Fibroblast of skin of scalp (primary cell): Measurements from ENCODE around the gene PSTPIP1.

Source experiments
- DNase-seq: peaks from one replicate; pipeline ENCODE4 v3.0.0-alpha.2; 2013

PSTPIP1 gene

DNA sequence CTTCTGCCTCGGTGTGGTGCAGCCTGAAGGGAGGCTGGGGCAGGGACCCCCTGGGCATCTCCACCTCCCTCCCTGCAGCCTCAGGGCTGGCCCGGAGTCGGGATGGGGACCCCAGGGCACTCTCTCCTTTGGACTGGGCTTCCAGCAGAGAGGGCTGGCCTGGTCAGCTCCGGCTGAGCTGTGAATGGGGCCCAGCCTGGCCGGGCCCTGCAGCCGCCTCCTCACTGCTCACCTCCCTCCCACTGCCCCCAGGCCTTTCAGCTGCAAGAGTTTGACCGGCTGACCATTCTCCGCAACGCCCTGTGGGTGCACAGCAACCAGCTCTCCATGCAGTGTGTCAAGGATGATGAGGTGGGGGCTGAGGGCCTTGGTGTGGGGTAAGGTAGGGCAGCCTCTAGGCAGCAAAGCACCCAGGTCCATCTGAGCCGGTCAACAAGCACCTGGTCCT, 36.0 kb downstream of the PSTPIP1 start:
- DNase-seq, result no peak

DNA sequence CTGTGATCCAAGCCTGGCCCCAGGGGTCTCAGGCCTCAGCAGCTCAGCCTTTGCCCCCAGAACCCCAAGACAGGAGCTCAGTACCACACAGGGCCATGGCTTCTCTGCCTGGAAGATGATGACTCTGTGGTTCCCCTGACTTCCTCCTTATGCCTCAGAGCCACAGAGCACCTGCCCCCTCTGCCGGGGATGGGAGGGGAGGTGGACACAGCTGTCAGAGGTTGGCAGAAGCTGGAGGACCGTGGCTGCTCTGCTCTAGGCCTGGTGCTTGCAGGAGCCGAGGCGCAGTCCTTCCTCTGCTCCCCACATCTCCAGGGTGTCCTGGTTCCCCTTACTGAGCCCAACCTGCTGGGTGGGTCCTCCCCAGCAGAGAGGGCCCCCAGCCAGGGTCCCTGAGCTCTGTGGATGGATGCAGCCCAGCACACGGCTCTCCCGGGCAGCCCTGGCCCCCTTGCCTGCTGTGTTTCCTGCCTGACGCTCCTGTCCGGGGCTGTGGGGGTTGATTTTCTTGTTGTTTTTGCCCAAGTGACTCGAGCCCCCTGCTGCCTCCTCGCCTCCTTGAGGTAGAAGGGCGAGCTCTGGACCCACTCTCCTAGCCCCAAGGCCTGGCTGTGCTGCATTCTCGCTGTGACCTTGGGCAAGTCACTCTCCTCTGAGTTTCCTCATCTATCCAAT, 36.6 kb downstream of the PSTPIP1 start:
- DNase-seq, result no peak

DNA sequence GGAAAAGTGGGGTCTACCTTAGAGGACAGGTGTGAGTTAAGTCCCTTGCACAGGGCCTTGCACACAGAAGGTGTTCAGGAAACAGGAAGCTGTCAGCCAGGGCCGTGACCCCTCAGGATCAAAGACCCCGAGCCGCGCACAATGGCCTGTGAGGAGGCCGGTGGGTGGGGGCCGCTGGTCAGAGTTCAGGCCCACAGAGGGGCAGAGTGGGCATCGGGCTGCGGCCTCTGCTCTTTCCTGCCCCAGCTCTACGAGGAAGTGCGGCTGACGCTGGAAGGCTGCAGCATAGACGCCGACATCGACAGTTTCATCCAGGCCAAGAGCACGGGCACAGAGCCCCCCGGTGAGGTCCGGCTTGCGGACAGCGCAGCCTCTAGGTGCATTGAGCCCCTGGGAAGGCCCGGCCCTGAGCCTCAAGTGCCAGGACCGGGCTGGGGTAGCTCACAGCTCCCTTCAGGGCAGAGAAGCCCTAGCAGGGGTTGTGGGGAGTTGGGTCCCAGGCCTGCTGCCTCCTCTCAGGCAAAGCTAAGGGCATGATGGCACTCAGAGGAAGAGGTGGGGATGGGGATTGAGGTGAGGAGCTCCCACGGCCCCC, 37.2 kb downstream of the PSTPIP1 start:
- DNase-seq, result no peak

DNA sequence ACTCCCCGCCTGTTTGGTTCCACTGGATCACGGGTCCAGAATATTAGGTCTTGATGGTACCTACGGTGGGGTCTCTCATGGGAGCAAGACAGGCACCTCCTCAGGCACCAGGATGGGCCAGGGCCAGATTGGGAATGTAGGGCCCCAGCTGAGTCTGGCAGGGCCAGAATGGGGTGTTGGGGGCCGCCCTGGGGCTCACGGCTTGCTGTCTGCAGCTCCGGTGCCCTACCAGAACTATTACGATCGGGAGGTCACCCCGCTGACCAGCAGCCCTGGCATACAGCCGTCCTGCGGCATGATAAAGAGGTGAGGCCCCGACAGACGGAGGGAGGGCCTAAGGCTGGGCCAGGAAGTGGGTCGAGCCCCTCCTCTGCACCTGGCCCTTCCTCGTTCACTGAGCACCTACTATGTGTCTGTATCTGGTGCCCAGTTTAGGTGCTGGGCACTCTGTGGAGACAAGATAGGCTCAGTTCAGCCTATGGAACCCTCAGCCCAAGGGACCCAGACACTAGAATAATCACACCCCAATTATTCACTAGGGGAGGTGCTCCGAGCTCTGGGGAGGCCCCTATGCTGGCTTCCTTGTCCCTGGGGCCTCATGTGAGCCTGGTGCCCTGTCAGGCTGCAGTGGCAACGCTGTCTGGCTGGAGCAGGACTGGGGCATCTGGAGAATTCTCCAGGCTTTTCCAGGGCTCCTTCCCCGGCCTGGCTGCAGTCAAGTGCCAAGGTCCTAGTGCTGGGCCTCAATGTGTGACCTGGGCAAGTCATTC, 37.9 kb downstream of the PSTPIP1 start:
- no peak for DNase-seq

DNA sequence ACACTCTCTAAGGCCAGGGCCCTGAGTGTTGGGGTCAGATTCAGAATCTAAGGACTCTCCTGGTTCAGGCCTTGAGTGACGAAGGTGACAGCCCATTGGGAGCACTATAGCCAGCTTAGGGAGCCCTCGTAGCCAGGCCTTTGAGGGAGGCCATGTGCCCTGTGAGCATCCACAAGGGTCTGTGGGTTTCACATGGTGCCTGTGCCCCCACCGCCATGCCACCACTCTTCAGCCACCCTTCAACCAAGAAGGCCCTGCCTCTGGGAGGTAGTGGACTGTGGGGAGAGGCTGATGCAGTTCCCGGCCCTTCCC, 38.4 kb downstream of the PSTPIP1 start:
- no peak for DNase-seq

DNA sequence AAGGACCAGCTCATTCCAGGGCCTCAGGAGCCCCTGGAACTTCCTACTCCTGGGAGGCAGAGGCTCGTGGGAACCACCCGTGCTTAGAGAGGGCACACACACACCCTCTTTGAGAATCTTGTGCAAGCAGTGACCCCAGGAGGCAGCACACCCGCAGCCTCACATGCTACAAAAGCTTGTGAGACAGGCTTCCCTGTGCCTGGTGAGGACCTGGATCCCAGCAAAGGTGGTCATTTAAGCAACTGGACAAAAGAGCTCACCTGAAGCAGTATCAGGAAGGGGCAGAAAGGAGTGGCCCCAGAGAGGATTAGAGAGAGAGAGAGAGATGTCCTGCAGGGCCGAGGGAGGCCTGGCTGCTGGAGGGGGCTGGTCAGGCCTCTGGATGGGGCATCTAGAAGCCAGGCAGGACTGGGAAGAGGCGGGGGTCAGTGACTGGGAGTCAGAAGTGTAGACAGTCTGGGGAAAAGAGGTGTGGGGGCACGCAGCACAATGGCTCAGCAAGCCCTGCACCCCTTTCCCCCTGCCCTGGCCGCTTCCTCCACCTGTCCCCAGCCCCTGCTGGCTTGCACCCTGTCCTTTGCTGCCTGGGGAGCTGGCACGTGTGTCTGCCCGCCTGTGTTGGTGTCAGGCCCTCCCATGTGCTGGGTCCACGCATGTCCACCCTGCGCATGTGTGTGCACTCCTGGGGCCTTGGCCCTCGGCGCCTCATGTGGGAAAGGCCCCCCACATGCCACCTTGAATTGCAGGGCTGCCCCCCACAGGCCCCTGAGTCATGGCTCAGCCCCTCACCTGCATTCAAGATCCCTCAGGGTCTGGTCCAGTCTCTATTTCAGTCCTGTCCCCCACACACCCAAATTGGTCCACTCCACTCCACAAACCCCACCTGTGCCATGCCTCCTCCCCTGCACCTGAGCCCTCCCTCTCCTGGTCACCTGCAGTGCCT, 39.1 kb downstream of the PSTPIP1 start:
- no peak for DNase-seq

DNA sequence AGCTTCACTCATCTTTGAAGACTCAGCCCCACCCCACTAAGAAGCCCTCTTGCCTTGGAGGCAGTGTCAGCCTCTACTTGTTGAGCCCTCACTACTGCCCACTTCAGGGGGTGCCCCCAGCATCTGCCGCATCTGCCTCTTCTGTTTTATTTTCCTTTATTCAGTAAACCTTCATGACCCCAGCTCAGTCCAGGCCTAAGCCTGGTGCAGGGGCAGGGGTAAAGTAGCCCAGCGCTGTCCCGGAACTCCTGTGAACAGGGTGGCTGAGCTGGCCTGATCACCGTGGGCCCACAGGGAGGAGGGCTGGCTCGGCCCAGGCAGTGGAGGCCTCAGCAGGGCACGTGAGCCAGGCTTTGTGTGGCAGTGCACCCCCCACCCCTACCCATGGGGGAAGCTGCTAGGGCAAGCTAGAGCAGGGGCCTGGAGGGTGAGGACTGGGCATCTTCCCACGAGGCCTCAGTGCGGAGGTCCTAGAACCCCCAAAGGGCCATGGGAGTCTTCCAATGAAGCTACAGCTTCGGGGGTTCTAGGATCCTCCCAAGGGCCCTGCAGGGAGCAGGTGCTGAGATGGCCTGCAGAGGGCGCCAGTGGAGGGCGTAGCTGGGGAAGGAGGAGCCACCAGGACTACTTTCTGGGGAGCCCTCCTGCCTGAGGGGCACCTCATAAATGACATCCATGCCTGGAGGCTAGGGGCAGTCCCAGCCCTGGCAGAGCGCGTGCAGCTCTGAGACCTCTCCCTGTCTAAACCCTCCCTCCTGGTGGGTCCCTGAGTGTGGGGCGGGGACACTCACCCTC, 40.0 kb downstream of the PSTPIP1 start:
- DNase-seq, result peak; percentile 29

DNA sequence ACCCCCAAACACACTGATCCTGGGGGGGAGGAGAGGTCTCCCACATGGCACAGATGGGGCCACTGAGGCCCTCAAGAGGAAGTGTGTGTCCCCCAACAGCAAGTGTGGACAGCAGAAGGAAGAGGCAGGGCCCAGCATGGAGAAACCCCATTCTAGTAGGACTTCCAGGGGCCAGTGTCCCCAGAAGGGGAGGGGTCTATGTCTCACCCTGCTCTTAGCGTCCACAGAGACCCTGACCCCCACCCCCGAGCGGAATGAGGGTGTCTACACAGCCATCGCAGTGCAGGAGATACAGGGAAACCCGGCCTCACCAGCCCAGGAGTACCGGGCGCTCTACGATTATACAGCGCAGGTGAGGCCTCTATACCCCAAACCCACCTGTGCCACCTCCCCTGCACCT, 40.7 kb downstream of the PSTPIP1 start:
- DNase-seq, result no peak

DNA sequence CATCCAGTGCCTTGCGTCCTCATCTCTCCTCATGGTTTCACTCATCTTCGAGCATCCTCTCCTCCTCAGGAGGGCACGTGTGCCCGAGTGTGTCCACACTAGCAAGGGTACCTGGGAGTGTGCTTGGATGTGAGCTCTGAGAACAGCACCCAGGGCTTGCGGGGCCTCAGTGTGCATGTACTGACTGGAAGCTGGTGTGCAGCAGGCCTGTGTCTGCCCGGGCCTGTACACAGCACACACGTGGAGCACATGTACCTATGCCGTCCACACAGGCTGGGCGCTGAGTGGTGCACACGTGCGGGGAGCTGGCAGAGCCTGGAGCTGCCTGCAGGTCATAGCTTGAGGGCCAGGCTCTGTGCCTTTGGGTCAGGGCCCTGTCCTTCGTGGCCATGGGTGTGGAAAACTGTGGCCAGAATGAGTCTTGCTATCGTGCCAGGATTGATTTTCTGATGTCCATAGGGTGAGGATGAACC, 41.1 kb downstream of the PSTPIP1 start:
- no peak for DNase-seq

DNA sequence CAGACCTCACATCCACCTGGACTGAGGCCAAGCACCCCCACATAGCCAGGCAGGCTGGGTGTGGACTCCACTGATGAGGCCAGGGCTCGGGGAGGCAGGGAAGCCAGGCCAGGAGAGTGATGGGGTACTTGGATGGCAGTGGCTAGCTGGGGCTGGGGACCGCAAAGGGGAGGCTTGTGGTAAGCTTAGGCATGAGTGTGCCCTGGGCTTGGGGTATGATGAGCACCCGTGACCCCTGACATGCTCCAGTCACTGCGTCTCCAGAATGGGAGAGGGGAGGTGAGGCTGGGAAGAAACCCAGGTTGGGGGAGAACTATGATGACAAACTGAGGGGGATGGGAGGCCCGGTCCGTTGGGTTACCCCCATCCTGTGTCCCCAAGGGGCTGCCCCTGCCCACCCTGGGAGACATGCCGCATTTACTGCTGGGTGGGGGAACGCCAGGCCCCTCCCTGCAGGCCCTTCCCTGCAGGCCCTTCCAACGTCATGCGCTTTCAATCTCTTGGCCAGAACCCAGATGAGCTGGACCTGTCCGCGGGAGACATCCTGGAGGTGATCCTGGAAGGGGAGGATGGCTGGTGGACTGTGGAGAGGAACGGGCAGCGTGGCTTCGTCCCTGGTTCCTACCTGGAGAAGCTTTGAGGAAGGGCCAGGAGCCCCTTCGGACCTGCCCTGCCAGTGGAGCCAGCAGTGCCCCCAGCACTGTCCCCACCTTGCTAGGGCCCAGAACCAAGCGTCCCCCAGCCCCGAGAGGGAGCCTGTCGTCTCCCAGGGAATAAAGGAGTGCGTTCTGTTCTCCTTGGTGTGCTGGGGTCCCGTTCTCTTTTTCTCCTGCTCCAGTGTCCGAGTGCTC, 41.8 kb downstream of the PSTPIP1 start:
- DNase-seq, result no peak

DNA sequence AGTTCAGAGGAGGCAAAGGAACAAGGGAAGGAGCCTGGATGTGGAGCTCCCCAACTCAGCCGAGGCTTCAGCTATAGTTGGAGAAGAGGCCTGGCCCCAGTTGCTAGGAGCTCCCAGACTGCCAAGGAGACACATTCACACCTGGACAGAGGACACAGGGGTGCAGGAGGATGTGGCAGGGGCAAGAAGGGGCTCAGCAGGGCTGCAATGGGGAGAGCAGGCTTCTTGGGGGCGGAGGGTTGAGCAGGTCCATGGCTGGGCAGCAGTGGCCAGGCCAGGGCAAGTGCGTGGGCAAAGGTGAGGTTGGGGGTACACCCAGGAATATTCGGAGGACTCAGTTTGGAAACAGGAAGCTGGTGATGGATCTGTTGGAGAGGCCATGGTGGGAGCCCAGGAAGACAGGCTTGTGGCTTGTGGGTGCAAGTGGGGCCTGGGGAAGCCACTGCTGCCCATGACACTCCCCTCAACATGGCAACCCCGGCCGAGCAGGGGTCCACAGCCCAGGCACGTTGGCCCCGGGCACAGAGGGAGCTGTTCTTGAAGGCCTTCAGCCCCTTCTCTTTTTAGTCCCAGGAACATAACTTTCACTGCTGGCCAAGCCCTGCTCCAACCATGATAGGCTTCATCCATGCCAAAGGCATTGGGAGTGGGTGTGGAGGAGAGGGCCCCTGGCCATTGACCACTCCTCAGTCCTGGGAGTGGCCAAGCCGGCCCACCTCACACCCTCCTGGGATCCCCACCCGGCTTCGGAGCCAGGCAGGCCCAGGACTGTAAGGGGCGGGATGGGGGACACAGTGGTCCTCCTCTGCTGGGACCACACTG, 42.7 kb downstream of the PSTPIP1 start:
- DNase-seq, result no peak

DNA sequence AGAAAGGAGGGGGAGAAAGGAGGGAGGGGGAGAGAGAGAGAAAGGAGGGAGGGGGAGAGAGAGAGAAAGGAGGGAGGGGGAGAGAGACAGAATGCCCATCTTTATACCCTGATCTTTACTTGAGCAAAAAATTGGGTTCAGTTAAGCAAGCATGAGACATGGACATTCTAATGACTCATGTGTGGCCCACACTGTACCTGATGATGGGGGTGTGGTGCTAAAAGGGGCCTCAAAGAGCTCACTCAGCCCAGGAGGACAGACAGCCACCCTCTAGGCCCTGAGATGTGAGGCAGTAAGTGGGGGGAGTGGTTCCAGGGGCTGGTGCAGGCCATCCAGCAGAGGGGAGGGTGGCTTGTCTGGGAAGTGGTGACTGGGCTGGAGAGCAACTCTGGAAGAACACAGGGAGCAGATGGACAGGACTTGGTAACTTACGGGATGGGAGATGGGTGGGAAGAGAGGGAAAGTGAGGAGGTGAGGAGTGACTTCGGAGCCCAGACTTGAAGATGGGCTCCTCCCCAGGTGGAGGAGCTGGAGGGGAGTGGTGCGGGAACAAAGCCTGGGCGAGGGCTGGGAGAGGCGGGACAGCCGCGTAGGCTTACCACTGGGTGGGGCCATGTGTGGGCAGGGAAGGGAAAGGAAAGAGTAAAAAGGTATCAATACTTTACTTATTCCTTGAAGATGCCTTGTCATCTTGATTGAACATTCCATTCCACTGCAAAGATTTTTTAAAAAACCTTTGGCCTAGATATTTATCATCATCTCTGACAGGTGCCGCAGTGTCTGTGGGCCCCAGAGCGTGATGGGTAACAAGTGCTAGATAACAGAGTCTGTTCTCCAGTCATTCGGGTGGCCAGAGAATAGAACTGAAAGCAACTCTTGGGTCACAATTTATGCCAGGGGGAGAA, 43.6 kb downstream of the PSTPIP1 start:
- DNase-seq, result no peak

DNA sequence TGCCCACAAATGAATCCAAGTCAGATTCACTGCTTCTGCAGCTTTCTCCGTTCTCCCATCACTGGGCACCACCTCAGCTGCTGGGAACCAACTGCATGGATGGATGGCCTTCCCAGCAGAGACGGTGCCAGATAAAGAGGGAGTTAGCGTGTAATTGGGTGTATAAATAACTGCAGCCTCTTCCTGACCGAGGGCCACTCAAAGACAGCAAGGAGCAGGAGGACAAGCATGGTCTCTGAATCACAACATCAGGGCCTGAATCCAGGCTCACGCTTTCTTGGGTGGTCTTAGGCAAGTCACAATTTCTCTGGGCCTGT, 44.2 kb downstream of the PSTPIP1 start:
- no peak for DNase-seq

DNA sequence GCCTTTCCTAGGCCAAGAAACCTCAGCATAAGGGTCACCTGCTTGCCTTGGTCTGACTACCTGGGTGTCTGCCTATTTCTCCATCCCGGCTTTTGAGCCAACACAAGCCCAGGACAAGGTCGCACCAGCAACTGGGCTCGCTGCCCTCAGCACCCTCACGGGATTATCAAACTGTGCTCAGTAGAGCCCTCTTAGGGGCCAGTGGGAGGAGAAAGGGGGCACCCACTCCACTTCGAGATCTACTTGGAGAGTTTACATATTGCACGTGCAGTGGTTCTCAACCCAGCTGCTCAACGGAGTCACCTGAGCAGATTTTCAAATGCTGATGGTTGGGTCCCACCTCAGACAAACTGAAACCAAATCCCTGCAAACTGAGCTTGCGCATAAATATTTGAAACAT, 44.9 kb downstream of the PSTPIP1 start:
- no peak for DNase-seq

DNA sequence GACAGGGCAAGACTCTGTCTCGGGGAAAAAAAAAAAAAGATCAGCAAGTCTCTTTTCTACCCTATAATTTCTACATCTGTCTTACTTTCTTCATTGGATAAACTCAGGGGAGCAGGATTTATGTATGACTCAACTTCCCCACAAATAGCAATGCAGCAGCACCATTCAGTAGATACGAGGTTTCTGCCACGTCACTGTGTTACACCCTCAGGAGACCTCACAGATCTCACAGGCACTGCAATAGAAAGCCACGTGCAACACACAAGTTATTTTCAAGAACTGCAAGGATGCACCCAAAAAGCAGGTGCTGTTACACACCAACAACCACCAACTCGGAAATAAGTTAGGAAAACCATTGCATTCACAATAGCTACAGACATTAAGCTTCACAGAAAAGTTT, 45.7 kb downstream of the PSTPIP1 start:
- peak; percentile 36 for DNase-seq

DNA sequence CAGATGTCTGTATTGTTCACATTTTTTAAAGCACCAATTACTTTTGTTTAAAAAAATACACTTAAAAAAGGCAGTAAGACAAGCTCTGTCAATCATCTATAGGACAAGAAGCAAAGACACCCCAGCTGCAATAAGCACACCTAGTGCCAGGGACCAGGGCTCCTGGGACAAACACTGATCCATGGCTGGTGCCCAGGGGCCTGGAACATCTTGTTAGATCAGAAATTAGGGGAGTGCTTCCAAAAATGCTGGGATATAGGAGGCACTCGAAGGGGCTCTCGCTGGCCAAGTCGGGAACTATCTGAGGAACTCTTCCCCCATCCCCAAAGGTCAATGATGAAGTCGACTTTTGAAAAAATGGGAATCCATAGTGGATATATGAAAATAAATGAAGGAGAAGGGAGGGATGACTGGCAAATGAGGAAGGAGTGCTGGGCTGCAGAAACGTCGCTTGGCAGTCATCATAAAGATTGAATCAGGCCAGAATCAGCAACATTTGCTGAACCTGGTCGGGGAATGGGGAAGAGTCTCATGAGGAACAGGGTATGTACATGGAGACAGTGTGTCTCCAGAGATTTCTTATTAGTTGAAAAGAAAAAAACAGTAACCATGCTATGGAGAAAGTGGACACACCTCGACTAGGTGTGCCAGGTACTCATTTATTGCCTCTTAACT, 47.5 kb downstream of the PSTPIP1 start:
- no peak for DNase-seq

DNA sequence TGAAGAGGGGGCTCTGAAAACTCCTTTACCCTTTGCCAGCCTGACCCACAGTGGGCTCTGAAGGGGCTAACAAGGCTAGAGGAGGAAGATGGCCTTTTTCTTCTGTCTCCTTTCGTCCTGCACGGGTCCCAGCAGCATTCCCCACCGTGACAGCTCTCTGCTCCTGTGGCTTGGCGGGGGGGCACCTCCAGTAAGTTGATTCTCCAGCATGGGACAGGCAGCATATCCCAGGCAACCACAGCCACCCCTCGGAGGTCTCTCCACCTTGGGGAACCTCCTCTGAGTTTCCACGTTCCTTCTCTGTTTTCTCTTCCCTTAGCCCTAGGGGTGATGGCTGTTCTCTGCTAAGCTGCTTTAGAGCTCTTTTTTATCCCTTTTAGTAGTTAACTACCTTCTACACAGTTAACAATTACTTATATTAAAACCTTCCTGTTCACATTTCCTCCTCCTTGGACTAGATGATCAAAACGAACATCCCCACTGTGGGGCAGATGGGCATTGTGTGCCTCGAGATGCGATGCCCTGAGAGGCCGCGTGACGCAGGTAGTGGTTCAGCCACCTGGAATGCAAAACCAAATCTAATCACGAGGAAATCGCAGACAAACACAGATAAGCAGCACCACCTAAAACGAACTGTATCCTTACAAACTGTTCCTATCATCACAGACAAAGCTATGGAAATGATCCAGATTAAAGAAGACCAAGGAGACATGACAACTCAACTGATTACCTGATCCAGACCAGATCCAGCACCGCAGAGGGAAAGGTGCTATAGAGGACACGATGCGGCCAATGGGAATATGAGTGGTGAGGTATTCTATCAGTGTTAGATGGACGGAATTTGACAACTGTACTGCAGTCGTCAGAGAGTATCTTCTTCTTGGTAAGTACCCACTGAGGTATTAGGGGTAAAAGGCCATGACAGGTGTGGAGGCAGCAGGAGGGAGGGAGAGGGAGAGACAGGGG, 48.3 kb downstream of the PSTPIP1 start:
- no peak for DNase-seq
